ENCODE results near the gene TMEM69.
"Not testable (repeated sequence)": the region's sequence is repeated elsewhere in the genome, so short reads cannot be mapped to it uniquely, and the experiment has no call there.

TMEM69 gene

GRCh38 chr1:45659222-45659621 is 28.8 kb upstream of the TMEM69 start:
- H3K4me1 ChIP-seq (ENCODE audit: control insufficient read depth, insufficient read depth, low read length, poor library complexity, severe bottlenecking): no peaks in the 10 kb centered on the region
- no peak overlapping the region for H3K4me3 ChIP-seq (ENCODE audit: extremely low read depth, insufficient read depth, low read length, poor library complexity, severe bottlenecking)
- WGBS, 2 experiments (ENCODE audit: insufficient coverage in 2 of 2): 89% methylated on average over 1 of the region's 2 CpGs; no CpG with 5 or more reads in 1 of the 2 experiments
- H3K36me3 ChIP-seq (ENCODE audit: control insufficient read depth, insufficient read depth, low read length): peaks cover 75% of the 10 kb centered on the region
- H3K9me3 ChIP-seq (ENCODE audit: control insufficient read depth, low read length): no peaks in the 10 kb centered on the region
- no peak overlapping the region for H3K27ac ChIP-seq (ENCODE audit: low read depth, low read length, severe bottlenecking)

GRCh38 chr1:45660336-45660735 is 27.6 kb upstream of the TMEM69 start:
- peaks cover 71% of the 10 kb centered on the region for H3K36me3 ChIP-seq (ENCODE audit: control insufficient read depth, insufficient read depth, low read length)
- no peaks in the 10 kb centered on the region for H3K9me3 ChIP-seq (ENCODE audit: control insufficient read depth, low read length)
- H3K4me3 ChIP-seq (ENCODE audit: extremely low read depth, insufficient read depth, low read length, poor library complexity, severe bottlenecking): no peak overlapping the region
- no peak overlapping the region for H3K27ac ChIP-seq (ENCODE audit: low read depth, low read length, severe bottlenecking)
- WGBS, 2 experiments (ENCODE audit: insufficient coverage in 2 of 2): no CpG with 5 or more reads among the region's 2 CpGs
- no peaks in the 10 kb centered on the region for H3K4me1 ChIP-seq (ENCODE audit: control insufficient read depth, insufficient read depth, low read length, poor library complexity, severe bottlenecking)

GRCh38 chr1:45666836-45667235 is 21.1 kb upstream of the TMEM69 start:
- Histone ChIP-seq H3K4me1 (ENCODE audit: control insufficient read depth, insufficient read depth, low read length, poor library complexity, severe bottlenecking) (no peaks in the 10 kb centered on the region), H3K27ac (ENCODE audit: low read depth, low read length, severe bottlenecking) (no peak overlapping the region), H3K4me3 (ENCODE audit: extremely low read depth, insufficient read depth, low read length, poor library complexity, severe bottlenecking) (no peak overlapping the region), H3K9me3 (ENCODE audit: control insufficient read depth, low read length) (no peaks in the 10 kb centered on the region), H3K36me3 (ENCODE audit: control insufficient read depth, insufficient read depth, low read length) (peaks cover 39% of the 10 kb centered on the region)
- 80% methylated on average over 1 of the region's 2 CpGs; no CpG with 5 or more reads in 1 of the 2 experiments for WGBS, 2 experiments (ENCODE audit: insufficient coverage in 2 of 2)

GRCh38 chr1:45667321-45668111 is 20.5 kb upstream of the TMEM69 start:
- H3K9me3 ChIP-seq (ENCODE audit: control insufficient read depth, low read length): no peaks in the 10 kb centered on the region
- no peaks in the 10 kb centered on the region for H3K4me1 ChIP-seq (ENCODE audit: control insufficient read depth, insufficient read depth, low read length, poor library complexity, severe bottlenecking)
- H3K36me3 ChIP-seq (ENCODE audit: control insufficient read depth, insufficient read depth, low read length): peaks cover 45% of the 10 kb centered on the region
- no peak overlapping the region for H3K27ac ChIP-seq (ENCODE audit: low read depth, low read length, severe bottlenecking)
- 84 to 93% methylated on average over 4 of the region's 8 CpGs for WGBS, 2 experiments (ENCODE audit: insufficient coverage in 2 of 2)
- H3K4me3 ChIP-seq (ENCODE audit: extremely low read depth, insufficient read depth, low read length, poor library complexity, severe bottlenecking): no peak overlapping the region

- H3K36me3 ChIP-seq (ENCODE audit: control insufficient read depth, insufficient read depth, low read length): peaks cover 53% of the 10 kb centered on the region
- no peaks in the 10 kb centered on the region for H3K9me3 ChIP-seq (ENCODE audit: control insufficient read depth, low read length)
- no peak overlapping the region for H3K4me3 ChIP-seq (ENCODE audit: extremely low read depth, insufficient read depth, low read length, poor library complexity, severe bottlenecking)
- H3K27ac ChIP-seq (ENCODE audit: low read depth, low read length, severe bottlenecking): no peak overlapping the region
- 100% methylated on average over 2 of the region's 4 CpGs for WGBS, 2 experiments (ENCODE audit: insufficient coverage in 2 of 2)
- no peaks in the 10 kb centered on the region for H3K4me1 ChIP-seq (ENCODE audit: control insufficient read depth, insufficient read depth, low read length, poor library complexity, severe bottlenecking)
Observed at GRCh38 chr1:45668526-45668925, 19.5 kb upstream of the TMEM69 start.

GRCh38 chr1:45669379-45669778 is 18.6 kb upstream of the TMEM69 start:
- H3K27ac ChIP-seq (ENCODE audit: low read depth, low read length, severe bottlenecking): no peak overlapping the region
- WGBS, 2 experiments (ENCODE audit: insufficient coverage in 2 of 2): no CpG with 5 or more reads among the region's 1 CpG
- H3K4me1 ChIP-seq (ENCODE audit: control insufficient read depth, insufficient read depth, low read length, poor library complexity, severe bottlenecking): peaks cover 2% of the 10 kb centered on the region
- H3K9me3 ChIP-seq (ENCODE audit: control insufficient read depth, low read length): no peaks in the 10 kb centered on the region
- no peak overlapping the region for H3K4me3 ChIP-seq (ENCODE audit: extremely low read depth, insufficient read depth, low read length, poor library complexity, severe bottlenecking)
- peaks cover 60% of the 10 kb centered on the region for H3K36me3 ChIP-seq (ENCODE audit: control insufficient read depth, insufficient read depth, low read length)

- no peak overlapping the region for H3K4me3 ChIP-seq (ENCODE audit: extremely low read depth, insufficient read depth, low read length, poor library complexity, severe bottlenecking)
- 88 to 100% methylated on average over 3 of the region's 6 CpGs for WGBS, 2 experiments (ENCODE audit: insufficient coverage in 2 of 2)
- H3K36me3 ChIP-seq (ENCODE audit: control insufficient read depth, insufficient read depth, low read length): peaks cover 59% of the 10 kb centered on the region
- H3K9me3 ChIP-seq (ENCODE audit: control insufficient read depth, low read length): no peaks in the 10 kb centered on the region
- H3K4me1 ChIP-seq (ENCODE audit: control insufficient read depth, insufficient read depth, low read length, poor library complexity, severe bottlenecking): peaks cover 4% of the 10 kb centered on the region
- H3K27ac ChIP-seq (ENCODE audit: low read depth, low read length, severe bottlenecking): no peak overlapping the region
Observed at GRCh38 chr1:45669859-45670655, 17.9 kb upstream of the TMEM69 start.

GRCh38 chr1:45673956-45674355 is 14.0 kb upstream of the TMEM69 start:
- Histone ChIP-seq H3K27ac (ENCODE audit: low read depth, low read length, severe bottlenecking) (no peak overlapping the region), H3K4me1 (ENCODE audit: control insufficient read depth, insufficient read depth, low read length, poor library complexity, severe bottlenecking) (peaks cover 4% of the 10 kb centered on the region), H3K36me3 (ENCODE audit: control insufficient read depth, insufficient read depth, low read length) (peaks cover 37% of the 10 kb centered on the region), H3K4me3 (ENCODE audit: extremely low read depth, insufficient read depth, low read length, poor library complexity, severe bottlenecking) (no peak overlapping the region), H3K9me3 (ENCODE audit: control insufficient read depth, low read length) (no peaks in the 10 kb centered on the region)
- 90 to 98% methylated on average over 4 of the region's 4 CpGs for WGBS, 2 experiments (ENCODE audit: insufficient coverage in 2 of 2)

GRCh38 chr1:45674478-45674877 is 13.5 kb upstream of the TMEM69 start:
- H3K27ac ChIP-seq (ENCODE audit: low read depth, low read length, severe bottlenecking): no peak overlapping the region
- no peaks in the 10 kb centered on the region for H3K9me3 ChIP-seq (ENCODE audit: control insufficient read depth, low read length)
- H3K4me3 ChIP-seq (ENCODE audit: extremely low read depth, insufficient read depth, low read length, poor library complexity, severe bottlenecking): no peak overlapping the region
- H3K36me3 ChIP-seq (ENCODE audit: control insufficient read depth, insufficient read depth, low read length): peaks cover 37% of the 10 kb centered on the region
- peaks cover 4% of the 10 kb centered on the region for H3K4me1 ChIP-seq (ENCODE audit: control insufficient read depth, insufficient read depth, low read length, poor library complexity, severe bottlenecking)
- 89 to 94% methylated on average over 2 to 3 of the region's 5 CpGs for WGBS, 2 experiments (ENCODE audit: insufficient coverage in 2 of 2)

GRCh38 chr1:45676553-45676952 is 11.4 kb upstream of the TMEM69 start:
- not testable (repeated sequence) for H3K27ac ChIP-seq (ENCODE audit: low read depth, low read length, severe bottlenecking); H3K4me3 ChIP-seq (ENCODE audit: extremely low read depth, insufficient read depth, low read length, poor library complexity, severe bottlenecking); H3K4me1 ChIP-seq (ENCODE audit: control insufficient read depth, insufficient read depth, low read length, poor library complexity, severe bottlenecking); H3K9me3 ChIP-seq (ENCODE audit: control insufficient read depth, low read length)
- H3K36me3 ChIP-seq (ENCODE audit: control insufficient read depth, insufficient read depth, low read length): peaks cover 27% of the 10 kb centered on the region
- 87 to 95% methylated on average over 3 of the region's 7 CpGs for WGBS, 2 experiments (ENCODE audit: insufficient coverage in 2 of 2)
